Measurements from ENCODE around the gene ZNF215. TPM values are rescaled to one million over a fixed set of nuclear protein-coding genes. Genes with fewer than 3 reads are reported as not detected.
"Not testable (repeated sequence)": the region's sequence is repeated elsewhere in the genome, so short reads cannot be mapped to it uniquely, and the experiment has no call there.

Gene ZNF215
- total RNA-seq, 2 donors from 2014 or later = 4.9 to 7.3 TPM

DNA sequence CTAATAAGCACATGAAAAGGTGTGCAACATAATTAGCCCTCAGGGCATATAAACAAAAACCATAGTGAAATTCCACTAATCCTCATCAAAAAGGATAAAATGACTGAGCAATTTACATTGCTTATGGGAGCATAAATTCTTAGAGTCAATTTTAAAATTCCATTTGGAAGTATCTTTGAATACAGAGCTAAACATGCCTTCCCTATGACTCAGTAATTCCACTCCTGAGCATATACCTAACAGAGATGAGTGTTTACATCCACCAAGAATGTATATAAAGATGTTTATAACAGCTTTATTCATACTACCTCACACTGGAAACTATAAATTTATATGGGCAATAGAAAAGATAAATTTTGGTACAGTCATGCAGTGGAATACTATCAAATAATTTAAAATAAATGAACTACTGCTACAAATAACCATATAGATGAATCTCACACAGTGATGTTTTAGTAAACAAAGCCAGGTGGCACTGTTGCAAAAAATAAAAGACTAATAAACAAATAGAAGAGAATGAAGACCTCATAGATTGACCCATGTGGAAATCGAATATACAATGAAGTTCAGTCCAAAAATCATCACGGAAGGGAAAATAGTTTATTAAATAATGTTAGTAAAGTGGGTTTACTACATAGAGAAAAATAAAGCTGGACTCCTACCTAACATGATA is 25.8 kb upstream of the ZNF215 start:
- Histone ChIP-seq H3K9me3 (no peaks in the 10 kb centered on the region), H3K4me1 (no peaks in the 10 kb centered on the region), H3K36me3 (replicated peaks in 1 of 2; ENCODE audit: insufficient read depth in 1 of 2, low read depth in 2 of 2) (no peaks in the 10 kb centered on the region), H3K4me3 (no peak overlapping the region), H3K27me3 (no peaks in the 10 kb centered on the region), H3K27ac (no peak overlapping the region)
- no peak for DNase-seq
- no peak for ATAC-seq
- TF ChIP-seq, protein P1, sequence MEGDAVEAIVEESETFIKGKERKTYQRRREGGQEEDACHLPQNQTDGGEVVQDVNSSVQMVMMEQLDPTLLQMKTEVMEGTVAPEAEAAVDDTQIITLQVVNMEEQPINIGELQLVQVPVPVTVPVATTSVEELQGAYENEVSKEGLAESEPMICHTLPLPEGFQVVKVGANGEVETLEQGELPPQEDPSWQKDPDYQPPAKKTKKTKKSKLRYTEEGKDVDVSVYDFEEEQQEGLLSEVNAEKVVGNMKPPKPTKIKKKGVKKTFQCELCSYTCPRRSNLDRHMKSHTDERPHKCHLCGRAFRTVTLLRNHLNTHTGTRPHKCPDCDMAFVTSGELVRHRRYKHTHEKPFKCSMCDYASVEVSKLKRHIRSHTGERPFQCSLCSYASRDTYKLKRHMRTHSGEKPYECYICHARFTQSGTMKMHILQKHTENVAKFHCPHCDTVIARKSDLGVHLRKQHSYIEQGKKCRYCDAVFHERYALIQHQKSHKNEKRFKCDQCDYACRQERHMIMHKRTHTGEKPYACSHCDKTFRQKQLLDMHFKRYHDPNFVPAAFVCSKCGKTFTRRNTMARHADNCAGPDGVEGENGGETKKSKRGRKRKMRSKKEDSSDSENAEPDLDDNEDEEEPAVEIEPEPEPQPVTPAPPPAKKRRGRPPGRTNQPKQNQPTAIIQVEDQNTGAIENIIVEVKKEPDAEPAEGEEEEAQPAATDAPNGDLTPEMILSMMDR (IDR thresholded peaks at IDR 0.05) = no peak
- TF ChIP-seq POLR2A (IDR thresholded peaks at IDR 0.05) = no peak
- intact Hi-C loops (cut with DNase I) = no loop called here
- WGBS, 2 donors = 63 to 65% methylated on average over 2 of the region's 2 CpGs

DNA sequence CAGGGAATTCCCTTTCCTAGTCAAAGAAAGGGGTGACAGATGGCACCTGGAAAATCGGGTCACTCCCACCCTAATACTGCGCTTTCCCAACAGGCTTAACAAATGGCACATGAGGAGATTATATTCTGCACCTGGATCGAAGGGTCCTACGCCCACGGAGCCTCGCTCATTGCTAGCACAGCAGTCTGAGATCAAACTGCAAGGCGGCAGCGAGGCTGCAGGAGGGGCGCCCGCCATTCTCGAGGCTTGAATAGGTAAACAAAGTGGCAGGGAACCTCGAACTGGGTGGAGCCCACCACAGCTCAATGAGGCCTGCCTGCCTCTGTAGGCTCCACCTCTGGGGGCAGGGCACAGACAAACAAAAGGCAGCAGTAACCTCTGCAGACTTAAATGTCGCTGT is 21.4 kb upstream of the ZNF215 start:
- H3K27ac ChIP-seq; H3K36me3 ChIP-seq (replicated peaks in 1 of 2; ENCODE audit: insufficient read depth in 1 of 2, low read depth in 2 of 2); ATAC-seq; H3K27me3 ChIP-seq; DNase-seq; H3K4me1 ChIP-seq; H3K4me3 ChIP-seq; H3K9me3 ChIP-seq; intact Hi-C loops (cut with DNase I): not testable (repeated sequence)
- 76 to 77% methylated on average over 13 of the region's 13 CpGs for WGBS, 2 donors

DNA sequence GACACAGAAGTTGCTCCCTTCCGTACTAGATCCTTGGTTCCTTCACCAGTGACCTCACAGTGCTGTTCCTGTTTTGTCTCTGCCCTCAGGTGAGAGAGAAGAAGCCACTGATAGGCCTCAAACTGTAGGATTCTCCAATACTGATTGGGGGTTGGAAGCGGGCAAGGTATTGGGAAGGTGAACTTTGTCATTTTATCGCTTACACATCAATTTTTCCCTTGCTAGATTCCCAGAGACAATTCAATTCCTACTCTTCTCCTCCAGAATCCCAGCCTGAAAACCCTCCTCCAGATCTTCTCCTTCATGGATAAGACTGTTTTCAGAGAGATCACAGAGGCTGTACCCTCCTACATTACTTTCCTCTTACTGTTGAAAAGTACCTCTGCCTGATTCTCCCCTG is 14.8 kb upstream of the ZNF215 start:
- Histone ChIP-seq H3K9me3 (no peaks in the 10 kb centered on the region), H3K4me1 (no peaks in the 10 kb centered on the region), H3K27me3 (no peaks in the 10 kb centered on the region), H3K27ac (no peak overlapping the region), H3K36me3 (replicated peaks in 1 of 2; ENCODE audit: insufficient read depth in 1 of 2, low read depth in 2 of 2) (no peaks in the 10 kb centered on the region), H3K4me3 (no peak overlapping the region)
- DNase-seq = no peak
- TF ChIP-seq POLR2A (IDR thresholded peaks at IDR 0.05) = no peak
- TF ChIP-seq, protein P1 (IDR thresholded peaks at IDR 0.05) = no peak
- 78 to 79% methylated on average over 3 of the region's 3 CpGs for WGBS, 2 donors
- intact Hi-C loops (cut with DNase I) = no loop called here
- ATAC-seq = no peak

DNA sequence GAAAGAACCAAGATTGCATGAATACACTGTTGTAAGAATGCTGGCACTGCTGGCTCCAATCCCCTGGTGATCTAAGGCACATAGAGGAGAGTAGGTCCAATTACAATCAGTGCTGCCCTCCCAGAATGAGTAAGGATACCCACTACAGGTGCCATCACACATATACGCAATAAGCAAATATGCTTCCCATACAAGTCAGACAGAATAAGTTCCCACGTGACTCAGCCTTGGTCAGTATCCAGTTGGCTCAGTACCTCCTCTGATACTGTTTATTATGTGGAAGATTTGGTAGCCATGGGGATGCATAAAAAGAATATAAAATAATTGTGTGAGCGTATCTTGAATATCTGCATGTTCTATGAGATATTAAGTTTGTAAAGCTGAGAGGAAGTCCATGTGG is 14.3 kb upstream of the ZNF215 start:
- intact Hi-C loops (cut with DNase I) = no loop called here
- peak; percentile 13 to 30 (median 27) for DNase-seq
- ATAC-seq = peak; percentile 60
- H3K36me3 ChIP-seq (replicated peaks in 1 of 2; ENCODE audit: insufficient read depth in 1 of 2, low read depth in 2 of 2) = no peaks in the 10 kb centered on the region
- 30 to 43% methylated on average over 3 of the region's 3 CpGs for WGBS, 2 donors
- TF ChIP-seq, protein P1 (IDR thresholded peaks at IDR 0.05) = no peak
- TF ChIP-seq POLR2A (IDR thresholded peaks at IDR 0.05) = no peak
- no peaks in the 10 kb centered on the region for H3K27me3 ChIP-seq
- no peaks in the 10 kb centered on the region for H3K4me1 ChIP-seq
- H3K9me3 ChIP-seq = no peaks in the 10 kb centered on the region
- no peak overlapping the region for H3K4me3 ChIP-seq
- no peak overlapping the region for H3K27ac ChIP-seq

DNA sequence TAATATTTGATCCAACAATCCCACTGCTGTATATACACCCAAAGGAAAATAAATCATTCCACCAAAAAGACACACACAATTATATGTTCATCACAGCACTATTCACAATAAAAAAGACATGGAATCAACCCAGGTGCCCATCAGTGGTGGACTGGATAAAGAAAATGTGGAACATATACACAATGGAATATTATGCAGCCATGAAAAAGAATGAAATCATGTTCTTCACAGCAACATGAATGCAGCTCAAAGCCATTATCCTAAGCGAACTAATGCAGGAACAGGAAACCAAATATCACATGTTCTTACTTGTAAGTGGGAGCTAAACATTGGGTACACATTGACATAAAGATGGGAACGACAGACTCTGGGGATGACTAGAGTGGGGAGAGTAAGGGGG is 6.5 kb upstream of the ZNF215 start:
- H3K4me3 ChIP-seq = no peak overlapping the region
- H3K9me3 ChIP-seq = no peaks in the 10 kb centered on the region
- no peak for DNase-seq
- no peaks in the 10 kb centered on the region for H3K27me3 ChIP-seq
- WGBS, 2 donors = 41 to 58% methylated on average over 2 of the region's 2 CpGs
- intact Hi-C loops (cut with DNase I) = no loop called here
- no peaks in the 10 kb centered on the region for H3K4me1 ChIP-seq
- no peaks in the 10 kb centered on the region for H3K36me3 ChIP-seq (replicated peaks in 1 of 2; ENCODE audit: insufficient read depth in 1 of 2, low read depth in 2 of 2)
- TF ChIP-seq POLR2A (IDR thresholded peaks at IDR 0.05) = no peak
- TF ChIP-seq, protein P1 (IDR thresholded peaks at IDR 0.05) = no peak
- no peak for ATAC-seq
- H3K27ac ChIP-seq = no peak overlapping the region

Data from body of pancreas (tissue), 4 donors.